H1 (cell line): ENCODE data around the gene ESPNL. TPM values are rescaled to one million over a fixed set of nuclear protein-coding genes. Genes with fewer than 3 reads are reported as not detected.

Experiments used
- CTCF ChIA-PET: fragments of 300-600 bp; sonication (Branson Sonifier 250); formaldehyde crosslinking; loops from one replicate; lab custom pipeline; 2021; ENCODE audit not compliant: partially characterized antibody; lab: Charles Lee
- POLR2A ChIA-PET: fragments of 300-600 bp; sonication (Branson Sonifier 250); formaldehyde crosslinking; loops from one replicate; lab custom pipeline; 2021; ENCODE audit warnings: inconsistent platforms; ENCODE audit not compliant: partially characterized antibody; lab: Charles Lee
- DNase-seq, 2 experiments: peaks; one replicate each; pipeline versions ENCODE4 v3.0.0 to v3.0.0-alpha.2; 2010 to 2022; ENCODE audit warnings: low spot score in 2 of 2, low read depth in 1 of 2, mixed read lengths in 1 of 2
- FAIRE-seq: peaks from 2 replicates; lab custom pipeline; 2011; peaks lifted over from hg19 to GRCh38; lab: Jason Lieb, UNC
- H2AFZ ChIP-seq: 2 replicates; pipeline ENCODE4 v1.8.1; 2012; ENCODE audit warnings: low read length, inconsistent platforms
- H2AK5ac ChIP-seq: 2 replicates; pipeline ENCODE4 v1.6.1; 2013; ENCODE audit warnings: low read depth, low read length
- H2BK120ac ChIP-seq: replicated peaks from 2 replicates; pipeline ENCODE3; 2013; ENCODE audit warnings: low read depth, low read length, inconsistent platforms
- H2BK12ac ChIP-seq: 2 replicates; pipeline ENCODE4 v1.6.1; 2013; ENCODE audit warnings: low read depth, low read length
- H2BK15ac ChIP-seq: 2 replicates; pipeline ENCODE4 v1.6.1; 2013; ENCODE audit warnings: low read length
- H2BK20ac ChIP-seq: 2 replicates; pipeline ENCODE4 v1.6.1; 2013; ENCODE audit warnings: low read length
- H2BK5ac ChIP-seq: 2 replicates; pipeline ENCODE4 v1.6.1; 2013; ENCODE audit warnings: low read depth, low read length
- H3K14ac ChIP-seq: 2 replicates; pipeline ENCODE4 v1.6.1; 2013; ENCODE audit warnings: inconsistent platforms; ENCODE audit not compliant: insufficient read length
- H3K18ac ChIP-seq: 2 replicates; pipeline ENCODE4 v1.6.1; 2013; ENCODE audit warnings: low read length; ENCODE audit errors: extremely low read depth
- H3K23ac ChIP-seq: 2 replicates; pipeline ENCODE4 v1.6.1; 2013; ENCODE audit warnings: inconsistent platforms; ENCODE audit not compliant: insufficient read length
- H3K23me2 ChIP-seq: 2 replicates; pipeline ENCODE4 v1.6.1; 2013; ENCODE audit warnings: low read depth, low read length
- H3K27ac ChIP-seq: 2 replicates; pipeline ENCODE4 v1.6.1; 2011; ENCODE audit warnings: low read depth, low read length, inconsistent platforms
- H3K27me3 ChIP-seq, 4 experiments: replicated peaks in 1 of 4; 1 replicate in 1 of 4; 2 replicates in 3 of 4; pipeline versions ENCODE4 v1.6.1 to v1.8.1; 2011 to 2013; ENCODE audit warnings: low read length in 3 of 4, mild to moderate bottlenecking in 3 of 4, inconsistent platforms in 2 of 4, mixed read lengths in 2 of 4, moderate library complexity in 1 of 4; ENCODE audit not compliant: control insufficient read depth in 3 of 4, insufficient read depth in 3 of 4; ENCODE audit errors: extremely low read depth in 1 of 4
- H3K36me3 ChIP-seq, 4 experiments: 2 replicates each; pipeline versions ENCODE4 v1.6.1 to v1.8.1; 2011 to 2013; ENCODE audit warnings: mild to moderate bottlenecking in 4 of 4, low read length in 3 of 4, moderate library complexity in 2 of 4, control low read depth in 1 of 4, inconsistent platforms in 1 of 4; ENCODE audit not compliant: insufficient read depth in 4 of 4, control insufficient read depth in 2 of 4
- H3K4ac ChIP-seq: replicated peaks from 2 replicates; pipeline ENCODE3; 2013; ENCODE audit warnings: low read length, low read depth, mixed read lengths, inconsistent platforms; ENCODE audit not compliant: insufficient read length
- H3K4me1 ChIP-seq, 4 experiments: replicated peaks in 1 of 4; 1 replicate in 1 of 4; 2 replicates in 3 of 4; pipeline versions ENCODE4 v1.6.1 to v1.8.1; 2011 to 2013; ENCODE audit warnings: low read length in 3 of 4, inconsistent platforms in 2 of 4, mixed read lengths in 1 of 4; ENCODE audit not compliant: insufficient read depth in 4 of 4, control insufficient read depth in 3 of 4
- H3K4me2 ChIP-seq, 2 experiments: 2 replicates each; pipeline versions ENCODE4 v1.6.1 to v1.8.1; 2011 to 2013; ENCODE audit warnings: low read depth in 2 of 2, low read length in 2 of 2, control low read depth in 1 of 2, inconsistent platforms in 1 of 2, mild to moderate bottlenecking in 1 of 2; ENCODE audit not compliant: insufficient read depth in 1 of 2
- H3K4me3 ChIP-seq, 4 experiments: fragments of 200-600, 300-600 bp in 1 of 4; sonication (generic), shearing (Covaris generic), sonication (Bioruptor Twin) in 1 of 4; 2 replicates each; pipeline versions ENCODE4 v1.5.1 to v1.8.1; 2011 to 2016; ENCODE audit warnings: low read length in 4 of 4, low read depth in 3 of 4, control low read depth in 2 of 4, inconsistent platforms in 2 of 4, mild to moderate bottlenecking in 2 of 4, mixed read lengths in 1 of 4, moderate library complexity in 1 of 4; ENCODE audit not compliant: insufficient read depth in 2 of 4; ENCODE audit errors: extremely low read depth in 1 of 4
- H3K56ac ChIP-seq: replicated peaks from 2 replicates; pipeline ENCODE3; 2013; ENCODE audit warnings: low read depth, mild to moderate bottlenecking, mixed read lengths, low read length, inconsistent platforms; ENCODE audit not compliant: insufficient read length
- H3K79me1 ChIP-seq: 2 replicates; pipeline ENCODE4 v1.6.1; 2013; ENCODE audit warnings: low read depth, low read length, control low read depth
- H3K79me2 ChIP-seq, 2 experiments: 2 replicates each; pipeline versions ENCODE4 v1.6.1 to v1.8.1; 2012 to 2013; ENCODE audit warnings: low read length in 2 of 2, mild to moderate bottlenecking in 2 of 2, inconsistent platforms in 1 of 2; ENCODE audit not compliant: insufficient read depth in 2 of 2, control insufficient read depth in 1 of 2
- H3K9ac ChIP-seq, 4 experiments: replicated peaks in 1 of 4; 1 replicate in 1 of 4; 2 replicates in 3 of 4; pipeline versions ENCODE4 v1.6.1 to v1.8.1; 2011 to 2013; ENCODE audit warnings: low read depth in 3 of 4, low read length in 3 of 4, control low read depth in 2 of 4, mild to moderate bottlenecking in 2 of 4, moderate library complexity in 2 of 4, inconsistent platforms in 1 of 4; ENCODE audit errors: extremely low read depth in 1 of 4
- H3K9me3 ChIP-seq, 2 experiments: 2 replicates each; pipeline versions ENCODE4 v1.6.1 to v1.8.1; 2012 to 2013; ENCODE audit warnings: mild to moderate bottlenecking in 2 of 2, moderate library complexity in 2 of 2, control low read depth in 1 of 2, inconsistent platforms in 1 of 2, low read depth in 1 of 2, low read length in 1 of 2, mixed read lengths in 1 of 2; ENCODE audit not compliant: insufficient read depth in 2 of 2
- H4K20me1 ChIP-seq, 2 experiments: replicated peaks in 1 of 2; 2 replicates each; pipeline versions ENCODE3 to v1.8.1; 2011 to 2013; ENCODE audit warnings: inconsistent platforms in 2 of 2, low read length in 2 of 2, mild to moderate bottlenecking in 1 of 2; ENCODE audit not compliant: insufficient read depth in 2 of 2, control insufficient read depth in 1 of 2
- H4K5ac ChIP-seq: 2 replicates; pipeline ENCODE4 v1.6.1; 2013; ENCODE audit warnings: low read length, low read depth, mixed read lengths, inconsistent platforms; ENCODE audit not compliant: insufficient read length
- H4K8ac ChIP-seq: 2 replicates; pipeline ENCODE4 v1.8.0; 2013; ENCODE audit warnings: mild to moderate bottlenecking, moderate library complexity, low read length, inconsistent platforms; ENCODE audit not compliant: insufficient read depth; ENCODE audit errors: extremely low read depth
- H4K91ac ChIP-seq: replicated peaks from 2 replicates; pipeline ENCODE3; 2013; ENCODE audit warnings: low read length, mixed read lengths, inconsistent platforms; ENCODE audit not compliant: insufficient read length
- BACH1 ChIP-seq: IDR thresholded peaks from 2 replicates; pipeline ENCODE4 v1.6.1; 2012; ENCODE audit warnings: low read length, improper control_type of control experiment
- CHD1 ChIP-seq: IDR thresholded peaks from 2 replicates; pipeline ENCODE4 v1.6.1; 2012; ENCODE audit warnings: low read depth, low read length, improper control_type of control experiment
- EGR1 ChIP-seq: IDR thresholded peaks from 2 replicates; pipeline ENCODE4 v1.6.1; 2011; ENCODE audit warnings: low read depth, low read length, borderline replicate concordance
- JUND ChIP-seq: IDR thresholded peaks from 2 replicates; pipeline ENCODE4 v1.6.1; 2011; ENCODE audit warnings: mild to moderate bottlenecking, improper control_type of control experiment, low read length
- KDM1A ChIP-seq: fragments of 200-600, 300-600 bp; sonication (generic); IDR thresholded peaks from 2 replicates; pipeline ENCODE4 v1.7.1; 2016; ENCODE audit warnings: mild to moderate bottlenecking, low read length, borderline replicate concordance
- NANOG ChIP-seq: IDR thresholded peaks from 2 replicates; pipeline ENCODE4 v1.6.1; 2011; ENCODE audit warnings: low read length, low read depth, mild to moderate bottlenecking, inconsistent platforms; ENCODE audit not compliant: insufficient read depth, poor library complexity, severe bottlenecking
- SP1 ChIP-seq: IDR thresholded peaks from 2 replicates; pipeline ENCODE4 v1.6.1; 2011; ENCODE audit warnings: low read depth, low read length
- SP4 ChIP-seq: IDR thresholded peaks from 2 replicates; pipeline ENCODE4 v1.6.1; 2012; ENCODE audit warnings: low read length, inconsistent platforms
- TAF1 ChIP-seq: IDR thresholded peaks from 2 replicates; pipeline ENCODE4 v1.6.1; 2011; ENCODE audit warnings: mild to moderate bottlenecking, low read depth, low read length
- TAF7 ChIP-seq: optimal IDR thresholded peaks from 2 replicates; pipeline ENCODE3; 2011; ENCODE audit warnings: low read depth, mild to moderate bottlenecking, inconsistent platforms, low read length, moderate library complexity, borderline replicate concordance
- TBP ChIP-seq: IDR thresholded peaks from 2 replicates; pipeline ENCODE4 v1.6.1; 2011; ENCODE audit warnings: low read depth, low read length, improper control_type of control experiment
- TCF12 ChIP-seq: IDR thresholded peaks from 2 replicates; pipeline ENCODE4 v1.6.1; 2011; ENCODE audit warnings: low read depth, mild to moderate bottlenecking, low read length
- TEAD4 ChIP-seq: IDR thresholded peaks from 2 replicates; pipeline ENCODE4 v1.6.1; 2012; ENCODE audit warnings: low read depth, low read length, inconsistent platforms, mixed read lengths
- YY1 ChIP-seq: IDR thresholded peaks from 2 replicates; pipeline ENCODE4 v1.6.1; 2011; ENCODE audit warnings: low read depth, mild to moderate bottlenecking, low read length
- WGBS, 2 experiments: shearing (Covaris generic) in 1 of 2; methylation state at CpG; one replicate each; pipeline versions ENCODE4 v1.1.6 to v1.1.7; 2013 to 2015; ENCODE audit warnings: low lambda C conversion rate in 2 of 2, mixed read lengths in 2 of 2, inconsistent platforms in 1 of 2, low coverage in 1 of 2, missing lambda C conversion rate in 1 of 2; ENCODE audit not compliant: insufficient replicate concordance in 2 of 2, insufficient coverage in 1 of 2, insufficient read length in 1 of 2; ENCODE audit errors: extremely low coverage in 1 of 2, missing lambda C conversion rate in 1 of 2; 5-methylcytosine and 5-hydroxymethylcytosine counted together
- polyA plus RNA-seq, 7 experiments: library from polyadenylated mRNA; depleted of rRNA in 3 of 7; stranded (reverse) in 5 of 7; unstranded in 2 of 7; fragments of >200 nt in 5 of 7; fragments of 200-250 nt in 2 of 7; gene quantifications; 1 replicate in 5 of 7; 2 replicates in 1 of 7; 4 replicates in 1 of 7; pipeline versions ENCODE4 v1.2.1 to v1.2.3, GENCODE V29; 2011 to 2013; ENCODE audit warnings: missing spikeins in 2 of 7, mixed read lengths in 2 of 7
- total RNA-seq: library from RNA; stranded (reverse); fragmentation: NEBNext Ultra II Directional; extraction: Animal tissue kit (Norgen Biotek cat#: 25700); gene quantifications from 2 replicates; pipeline ENCODE4 v1.2.1, GENCODE V29; 2021

ESPNL gene
- total and polyA plus RNA-seq, 2 of the 8 experiments (the other 6 are each of a cell fraction or from before 2014, with no cell fraction given): 0.68 to 1.3 TPM

GRCh38 chr2:238066218-238066617 lies 33.9 kb upstream of the ESPNL start:
- H2AFZ ChIP-seq: no peak overlapping the region
- H3K23me2 ChIP-seq: peaks cover 6% of the 10 kb centered on the region; the same call in 1 of the 2 replicates
- no peak overlapping the region for H2BK5ac ChIP-seq
- no peak overlapping the region for H2BK12ac ChIP-seq
- H3K4me1 ChIP-seq: peaks cover 0 to 7% (median 3%) of the 10 kb centered on the region in 4 experiments; a peak in 5 of 7 replicates
- H2BK120ac ChIP-seq: no peak overlapping the region
- H3K36me3 ChIP-seq: peaks cover 14 to 67% (median 46%) of the 10 kb centered on the region in 4 experiments
- DNase-seq (no peak), FAIRE-seq (no peak)
- H3K4me3 ChIP-seq: no peak overlapping the region
- no peak overlapping the region for H3K56ac ChIP-seq
- H2AK5ac ChIP-seq: no peak overlapping the region
- ChIA-PET POLR2A (no interaction called here), CTCF (no interaction called here)
- H4K5ac ChIP-seq: no peak overlapping the region
- no peaks in the 10 kb centered on the region for H3K9me3 ChIP-seq
- H3K14ac ChIP-seq: no peak overlapping the region
- H3K9ac ChIP-seq: no peak overlapping the region
- H4K20me1 ChIP-seq: peaks cover 2 to 9% of the 10 kb centered on the region in 2 experiments
- no peak overlapping the region for H3K18ac ChIP-seq
- H3K79me1 ChIP-seq: peaks cover 2% of the 10 kb centered on the region; the same call in 1 of the 2 replicates
- H3K23ac ChIP-seq: no peak overlapping the region
- H4K8ac ChIP-seq: no peak overlapping the region
- H3K27ac ChIP-seq: no peak overlapping the region
- 93% methylated on average over 9 of the region's 9 CpGs; no CpG with 5 or more reads in 1 of the 2 experiments for WGBS, 2 experiments
- H2BK20ac ChIP-seq: no peak overlapping the region
- no peak overlapping the region for H2BK15ac ChIP-seq
- H3K4ac ChIP-seq: no peak overlapping the region
- H3K4me2 ChIP-seq: no peak overlapping the region
- no peaks in the 10 kb centered on the region for H3K27me3 ChIP-seq
- H3K79me2 ChIP-seq: peaks cover 5 to 63% of the 10 kb centered on the region in 2 experiments
- no peak overlapping the region for H4K91ac ChIP-seq
- no peak for TF ChIP-seq TAF1
- no peak for TF ChIP-seq TAF7
- TF ChIP-seq TBP: no peak
- no peak for TF ChIP-seq TCF12
- no peak for TF ChIP-seq NANOG
- TF ChIP-seq YY1: no peak
- no peak for TF ChIP-seq BACH1
- TF ChIP-seq JUND: no peak
- TF ChIP-seq EGR1: no peak
- no peak for TF ChIP-seq CHD1
- no peak for TF ChIP-seq KDM1A
- no peak for TF ChIP-seq SP1
- TF ChIP-seq SP4: no peak
- no peak for TF ChIP-seq TEAD4
